CD4-positive, alpha-beta T cell (primary cell): ENCODE data around the gene RETSAT. TPM values are rescaled to one million over a fixed set of nuclear protein-coding genes. Genes with fewer than 3 reads are reported as not detected.
A peak's percentile ranks its signal among the peaks of the same experiment; 100 is the strongest.
"Not testable (repeated sequence)": the region's sequence is repeated elsewhere in the genome, so short reads cannot be mapped to it uniquely, and the experiment has no call there.

Source experiments
- ATAC-seq: fragments of 200-7000 bp; cut with Tn5 transposase; one replicate; pipeline ENCODE4 v1.10.0; 2022; ENCODE audit warnings: mild to moderate bottlenecking; ENCODE audit not compliant: poor library complexity
- CTCF ChIA-PET: fragments of 350-600 bp; sonication (Branson Sonifier 250); formaldehyde crosslinking; loops from one replicate; lab custom pipeline; 2021; ENCODE audit warnings: antibody characterized with exemption, inconsistent platforms; lab: Charles Lee
- POLR2A ChIA-PET: fragments of 350-600 bp; sonication (Branson Sonifier 250); formaldehyde crosslinking; loops from one replicate; lab custom pipeline; 2021; ENCODE audit warnings: antibody characterized with exemption, inconsistent platforms; lab: Charles Lee
- DNase-seq, 14 experiments: peaks; one replicate each; pipeline ENCODE4 v3.0.0-alpha.2; 2013 to 2020; ENCODE audit warnings: mixed read lengths in 2 of 14
- H3K27ac ChIP-seq, 2 donors: one replicate each; pipeline versions ENCODE4 v1.5.1 to v1.7.0; 2013; ENCODE audit warnings: low read length in 2 of 2, low read depth in 1 of 2, mild to moderate bottlenecking in 1 of 2
- H3K27me3 ChIP-seq, 2 experiments: 1 replicate in 1 of 2; 2 replicates in 1 of 2; pipeline versions ENCODE4 v1.6.1 to v1.7.0; 2013; ENCODE audit warnings: low read length in 2 of 2, control low read depth in 1 of 2, mild to moderate bottlenecking in 1 of 2, moderate library complexity in 1 of 2; ENCODE audit not compliant: insufficient read depth in 2 of 2, control insufficient read depth in 1 of 2
- H3K36me3 ChIP-seq: one replicate; pipeline ENCODE4 v1.6.1; 2013; ENCODE audit warnings: low read length, control low read depth; ENCODE audit not compliant: insufficient read depth
- H3K4me1 ChIP-seq: one replicate; pipeline ENCODE4 v1.6.1; 2013; ENCODE audit warnings: low read length, control low read depth; ENCODE audit not compliant: insufficient read depth
- H3K4me3 ChIP-seq: one replicate; pipeline ENCODE4 v1.5.1; 2013; ENCODE audit warnings: mild to moderate bottlenecking, low read length, moderate library complexity
- H3K9me3 ChIP-seq, 2 experiments: 1 replicate in 1 of 2; 2 replicates in 1 of 2; pipeline versions ENCODE4 v1.6.1 to v1.7.0; 2013; ENCODE audit warnings: low read length in 2 of 2, mild to moderate bottlenecking in 2 of 2, control low read depth in 1 of 2, moderate library complexity in 1 of 2; ENCODE audit not compliant: control insufficient read depth in 1 of 2, insufficient read depth in 1 of 2
- H3K27ac Mint-ChIP-seq: one replicate; pipeline ENCODE4 v1.8.0; 2020; ENCODE audit warnings: mixed read lengths
- H3K27me3 Mint-ChIP-seq: one replicate; pipeline ENCODE4 v1.8.0; 2021; ENCODE audit warnings: mixed read lengths
- H3K36me3 Mint-ChIP-seq: one replicate; pipeline ENCODE4 v1.8.0; 2021; ENCODE audit warnings: low read depth, mixed read lengths
- H3K4me1 Mint-ChIP-seq: one replicate; pipeline ENCODE4 v1.8.0; 2021; ENCODE audit warnings: low read depth, mixed read lengths
- H3K4me3 Mint-ChIP-seq: one replicate; pipeline ENCODE4 v1.8.0; 2020; ENCODE audit warnings: mild to moderate bottlenecking, mixed read lengths
- H3K9me3 Mint-ChIP-seq: one replicate; pipeline ENCODE4 v1.8.0; 2020; ENCODE audit warnings: mixed read lengths
- intact Hi-C, 2 experiments: fragments of 100-400 bp; cut with DNase I in 1 of 2; cut with micrococcal nuclease in 1 of 2; formaldehyde crosslinking; loops; one replicate each; pipeline versions ENCODE4 v1.15.1 to v1.9.0; 2023 to 2025; cut with DNase I, micrococcal nuclease
- total RNA-seq, 174 experiments: library from RNA in 2 of 174; stranded (reverse) in 2 of 174; gene quantifications; one replicate each; pipeline ENCODE4 v1.2.3 and lab custom pipeline; 2021 to 2026
- TF ChIP-seq, protein P1 (sequence below): fragments of 200-600 bp; IDR thresholded peaks from one replicate; pipeline ENCODE4 v1.8.0; 2022; ENCODE audit warnings: antibody characterized with exemption, mild to moderate bottlenecking

Gene RETSAT
- total RNA-seq, 2 experiments from 2014 or later = 19.2 to 22.2 TPM

- Histone ChIP-seq H3K9me3 (no peaks in the 10 kb centered on the region), H3K36me3 (peaks cover 45% of the 10 kb centered on the region), H3K4me1 (peaks cover 46% of the 10 kb centered on the region), H3K27me3 (no peaks in the 10 kb centered on the region), H3K4me3 (peak overlapping the region; percentile 89), H3K27ac (peak overlapping the region; percentile 95 to 97)
- CTCF ChIA-PET = interaction anchor here (1.0 to 1.4 kb wide), 2 partner anchors 16 to 28 kb away, joined by 3 to 4 read pairs; partner anchors contain the start of genes ELMOD3 and RETSAT
- peak overlapping the region; percentile 96 for H3K4me3 Mint-ChIP-seq
- no peaks in the 10 kb centered on the region for H3K27me3 Mint-ChIP-seq
- ATAC-seq = peak; percentile 25
- H3K9me3 Mint-ChIP-seq = no peaks in the 10 kb centered on the region
- H3K27ac Mint-ChIP-seq = peak overlapping the region; percentile 97
- DNase-seq = peak in 12 of 14 experiments; percentile 15 to 84 (median 31)
- POLR2A ChIA-PET = interaction anchor here (0.6 to 4.7 kb wide), 44 partner anchors 8 to 1429 kb away, joined by 3 to 216 read pairs (median 5); partner anchors contain the start of genes C2orf68, CHMP3, ELMOD3 and GGCX
- TF ChIP-seq, protein P1, sequence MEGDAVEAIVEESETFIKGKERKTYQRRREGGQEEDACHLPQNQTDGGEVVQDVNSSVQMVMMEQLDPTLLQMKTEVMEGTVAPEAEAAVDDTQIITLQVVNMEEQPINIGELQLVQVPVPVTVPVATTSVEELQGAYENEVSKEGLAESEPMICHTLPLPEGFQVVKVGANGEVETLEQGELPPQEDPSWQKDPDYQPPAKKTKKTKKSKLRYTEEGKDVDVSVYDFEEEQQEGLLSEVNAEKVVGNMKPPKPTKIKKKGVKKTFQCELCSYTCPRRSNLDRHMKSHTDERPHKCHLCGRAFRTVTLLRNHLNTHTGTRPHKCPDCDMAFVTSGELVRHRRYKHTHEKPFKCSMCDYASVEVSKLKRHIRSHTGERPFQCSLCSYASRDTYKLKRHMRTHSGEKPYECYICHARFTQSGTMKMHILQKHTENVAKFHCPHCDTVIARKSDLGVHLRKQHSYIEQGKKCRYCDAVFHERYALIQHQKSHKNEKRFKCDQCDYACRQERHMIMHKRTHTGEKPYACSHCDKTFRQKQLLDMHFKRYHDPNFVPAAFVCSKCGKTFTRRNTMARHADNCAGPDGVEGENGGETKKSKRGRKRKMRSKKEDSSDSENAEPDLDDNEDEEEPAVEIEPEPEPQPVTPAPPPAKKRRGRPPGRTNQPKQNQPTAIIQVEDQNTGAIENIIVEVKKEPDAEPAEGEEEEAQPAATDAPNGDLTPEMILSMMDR = no peak
- intact Hi-C loops = loop anchor here (1.0 to 5.0 kb wide), 4 partner anchors 17 to 226 kb away; partner anchors contain the start of genes MAT2A (in 1 of the 2) and SH2D6 (in 1 of the 2)
- H3K36me3 Mint-ChIP-seq = peaks cover 72% of the 10 kb centered on the region
- H3K4me1 Mint-ChIP-seq = peaks cover 68% of the 10 kb centered on the region
Observed at GRCh38 chr2:85326406-85327159, 27.7 kb downstream of the RETSAT start.

DNA sequence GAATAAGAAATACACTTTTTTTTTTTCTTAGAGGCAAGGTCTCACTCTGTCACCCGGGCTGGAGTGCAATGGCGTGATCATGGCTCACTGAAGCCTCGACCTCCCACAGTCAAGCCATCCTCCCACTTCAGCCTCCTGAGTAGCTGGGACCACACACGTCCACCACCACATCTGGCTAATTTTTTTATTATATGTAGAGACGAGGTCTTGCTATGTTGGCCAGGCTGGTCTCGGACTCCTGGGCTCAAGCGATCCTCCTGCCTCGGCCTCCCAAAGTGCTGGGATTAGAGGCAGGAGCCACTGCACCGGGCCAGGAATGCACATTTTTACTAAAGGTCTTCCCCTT is 28.9 kb downstream of the RETSAT start:
- peak overlapping the region; percentile 97 for H3K27ac Mint-ChIP-seq
- Histone ChIP-seq H3K9me3 (no peaks in the 10 kb centered on the region), H3K4me3 (peak overlapping the region; percentile 89), H3K27ac (peak overlapping the region; percentile 95 to 97), H3K4me1 (peaks cover 56% of the 10 kb centered on the region), H3K36me3 (peaks cover 57% of the 10 kb centered on the region), H3K27me3 (no peaks in the 10 kb centered on the region)
- peaks cover 80% of the 10 kb centered on the region for H3K4me1 Mint-ChIP-seq
- no peak for DNase-seq
- peak overlapping the region; percentile 96 for H3K4me3 Mint-ChIP-seq
- no peaks in the 10 kb centered on the region for H3K9me3 Mint-ChIP-seq
- POLR2A ChIA-PET = interaction anchor here (0.6 to 4.7 kb wide), 9 partner anchors 11 to 781 kb away, joined by 4 to 216 read pairs (median 24); partner anchors contain the start of genes ELMOD3, MAT2A, POLR1A and PTCD3
- no peak for ATAC-seq
- CTCF ChIA-PET = no interaction called here
- intact Hi-C loops = loop anchor here in 1 of 2 experiments (5.0 kb wide), 2 partner anchors 212 to 227 kb away; partner anchors contain the start of gene MAT2A
- peaks cover 83% of the 10 kb centered on the region for H3K36me3 Mint-ChIP-seq
- TF ChIP-seq, protein P1 = no peak
- H3K27me3 Mint-ChIP-seq = no peaks in the 10 kb centered on the region

DNA sequence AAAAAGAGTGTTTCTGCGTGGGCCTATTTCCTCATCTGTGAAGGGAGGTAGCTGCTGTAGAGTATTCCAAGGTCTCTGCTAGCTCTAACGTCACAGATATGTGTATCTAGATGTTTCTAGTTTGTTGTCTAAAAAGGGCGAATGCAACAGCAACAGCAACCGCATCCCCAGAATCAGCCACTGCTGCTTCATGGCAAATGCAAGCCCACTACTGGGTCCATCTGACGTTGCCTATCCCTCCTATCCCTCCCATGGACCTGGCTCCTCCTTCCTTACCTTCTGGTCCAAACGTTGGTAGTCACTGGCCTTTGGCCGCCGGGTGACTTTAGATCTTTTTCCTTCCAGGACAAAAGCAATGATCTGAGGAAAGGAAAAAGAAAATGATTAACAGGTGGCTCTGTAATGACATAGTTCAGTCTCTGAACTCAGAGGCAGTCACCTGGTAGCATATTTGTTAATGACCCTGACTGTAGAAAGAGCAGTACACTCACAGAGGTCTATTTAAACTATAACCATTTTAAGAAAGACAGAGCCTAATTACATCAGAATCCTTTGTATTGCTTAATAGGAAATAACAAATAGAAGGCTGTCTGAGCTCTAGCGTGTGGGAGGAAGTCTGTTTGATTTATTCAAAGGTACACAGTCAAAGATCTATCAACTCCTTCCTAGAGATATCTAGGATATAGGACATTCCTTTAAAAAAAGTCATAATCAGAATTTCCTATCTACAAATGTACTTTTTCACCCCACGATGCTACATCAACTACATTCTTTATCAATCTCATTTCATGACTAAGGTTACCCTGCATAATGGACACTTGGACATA is 29.5 kb downstream of the RETSAT start:
- peak overlapping the region; percentile 89 for H3K4me3 ChIP-seq
- ATAC-seq (peak; percentile 11), DNase-seq (no peak)
- Mint-ChIP-seq H3K4me3 (peak overlapping the region; percentile 96), H3K4me1 (peaks cover 86% of the 10 kb centered on the region), H3K36me3 (peaks cover 89% of the 10 kb centered on the region), H3K9me3 (no peaks in the 10 kb centered on the region), H3K27ac (peak overlapping the region; percentile 97), H3K27me3 (no peaks in the 10 kb centered on the region)
- no peaks in the 10 kb centered on the region for H3K9me3 ChIP-seq
- peaks cover 62% of the 10 kb centered on the region for H3K4me1 ChIP-seq
- peaks cover 63% of the 10 kb centered on the region for H3K36me3 ChIP-seq
- H3K27me3 ChIP-seq = no peaks in the 10 kb centered on the region
- CTCF ChIA-PET = no interaction called here
- TF ChIP-seq, protein P1 = no peak
- intact Hi-C loops = loop anchor here in 1 of 2 experiments (5.0 kb wide), 2 partner anchors 212 to 227 kb away; partner anchors contain the start of gene MAT2A
- H3K27ac ChIP-seq = peak overlapping the region; percentile 12 to 97
- POLR2A ChIA-PET = interaction anchor here (0.6 to 4.7 kb wide), 10 partner anchors 10 to 419 kb away, joined by 3 to 216 read pairs (median 12); partner anchors contain the start of genes ELMOD3, MAT2A and RETSAT

DNA sequence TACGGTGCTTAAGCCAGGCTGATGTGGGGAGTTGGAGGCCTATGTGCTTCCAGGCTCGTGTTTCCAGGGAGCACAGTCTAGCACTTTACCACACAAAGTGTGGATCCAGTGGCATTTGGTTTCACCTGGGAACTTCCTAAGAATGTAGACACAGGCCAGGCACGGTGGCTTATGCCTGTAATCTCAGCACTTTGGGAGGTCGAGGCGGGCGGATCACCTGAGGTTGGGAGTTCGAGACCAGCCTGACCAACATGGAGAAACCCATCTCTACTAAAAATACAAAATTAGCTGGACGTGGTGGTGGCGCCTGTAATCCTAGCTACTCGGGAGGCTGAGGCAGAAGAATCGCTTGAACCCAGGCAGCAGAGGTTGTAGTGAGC is 30.4 kb downstream of the RETSAT start:
- Mint-ChIP-seq H3K4me1 (peaks cover 94% of the 10 kb centered on the region), H3K27ac (peak overlapping the region; percentile 97), H3K4me3 (peak overlapping the region; percentile 96), H3K36me3 (peaks cover 98% of the 10 kb centered on the region)
- H3K9me3 Mint-ChIP-seq, H3K9me3 ChIP-seq, H3K27me3 Mint-ChIP-seq, CTCF ChIA-PET, H3K27me3 ChIP-seq, ATAC-seq, intact Hi-C loops, DNase-seq: not testable (repeated sequence)
- peaks cover 70% of the 10 kb centered on the region for H3K36me3 ChIP-seq
- peak overlapping the region; percentile 89 for H3K4me3 ChIP-seq
- POLR2A ChIA-PET = interaction anchor here (0.6 to 4.7 kb wide), 8 partner anchors 9 to 418 kb away, joined by 3 to 216 read pairs (median 5); partner anchors contain the start of genes ELMOD3 and RETSAT
- H3K27ac ChIP-seq = peak overlapping the region; percentile 14 to 45
- H3K4me1 ChIP-seq = peaks cover 69% of the 10 kb centered on the region
